ENCODE results near the gene AVL9. TPM values are rescaled to one million over a fixed set of nuclear protein-coding genes. Genes with fewer than 3 reads are reported as not detected.

The AVL9 gene
- total and polyA plus RNA-seq, 2 experiments from 2014 or later = 14.0 to 55.7 TPM

DNA sequence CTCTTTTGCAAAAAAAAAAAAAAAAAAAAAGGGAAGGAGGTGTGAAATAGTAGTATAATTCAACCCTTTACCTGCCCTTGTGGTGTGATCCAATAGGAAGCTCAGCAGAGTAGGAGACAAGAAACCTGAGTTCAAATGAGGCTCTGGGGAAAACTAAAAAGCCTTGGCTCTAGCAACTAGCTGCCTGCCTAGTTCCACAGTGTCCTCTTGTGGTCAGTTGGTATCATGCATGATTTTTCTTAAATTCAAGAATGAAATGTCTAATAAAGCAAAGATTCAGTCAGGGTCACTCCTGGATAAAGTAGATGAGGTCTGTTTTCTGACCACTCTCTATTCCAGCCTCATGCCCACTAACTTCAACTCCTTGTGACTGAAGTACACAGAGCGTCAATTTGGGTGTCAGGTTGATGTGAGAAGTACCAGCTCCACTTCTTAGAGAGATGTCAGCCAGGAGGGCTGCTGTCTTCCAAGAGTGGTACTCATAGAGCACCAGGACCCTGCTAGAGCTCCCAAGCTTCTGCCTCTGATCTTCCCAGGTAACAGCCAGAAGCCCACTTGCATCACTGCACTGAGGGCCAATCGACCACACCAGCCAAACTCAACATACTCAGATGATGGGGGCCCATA is 15.6 kb upstream of the AVL9 start:
- H3K4me2 ChIP-seq = no peak overlapping the region
- DNase-seq (ENCODE audit: low spot score) = peak; percentile 63
- TF ChIP-seq EZH2phosphoT487 (IDR thresholded peaks at IDR 0.05; ENCODE audit: low read depth, severe bottlenecking, unreplicated experiment) (no peak), EZH2 (IDR thresholded peaks at IDR 0.05; ENCODE audit: borderline replicate concordance) (no peak)
- TF ChIP-seq, protein P1, sequence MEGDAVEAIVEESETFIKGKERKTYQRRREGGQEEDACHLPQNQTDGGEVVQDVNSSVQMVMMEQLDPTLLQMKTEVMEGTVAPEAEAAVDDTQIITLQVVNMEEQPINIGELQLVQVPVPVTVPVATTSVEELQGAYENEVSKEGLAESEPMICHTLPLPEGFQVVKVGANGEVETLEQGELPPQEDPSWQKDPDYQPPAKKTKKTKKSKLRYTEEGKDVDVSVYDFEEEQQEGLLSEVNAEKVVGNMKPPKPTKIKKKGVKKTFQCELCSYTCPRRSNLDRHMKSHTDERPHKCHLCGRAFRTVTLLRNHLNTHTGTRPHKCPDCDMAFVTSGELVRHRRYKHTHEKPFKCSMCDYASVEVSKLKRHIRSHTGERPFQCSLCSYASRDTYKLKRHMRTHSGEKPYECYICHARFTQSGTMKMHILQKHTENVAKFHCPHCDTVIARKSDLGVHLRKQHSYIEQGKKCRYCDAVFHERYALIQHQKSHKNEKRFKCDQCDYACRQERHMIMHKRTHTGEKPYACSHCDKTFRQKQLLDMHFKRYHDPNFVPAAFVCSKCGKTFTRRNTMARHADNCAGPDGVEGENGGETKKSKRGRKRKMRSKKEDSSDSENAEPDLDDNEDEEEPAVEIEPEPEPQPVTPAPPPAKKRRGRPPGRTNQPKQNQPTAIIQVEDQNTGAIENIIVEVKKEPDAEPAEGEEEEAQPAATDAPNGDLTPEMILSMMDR (IDR thresholded peaks at IDR 0.05; ENCODE audit: poor library complexity) = peak; percentile 79
- no peaks in the 10 kb centered on the region for H3K9me2 ChIP-seq (replicated peaks; ENCODE audit: insufficient read depth)
- no peaks in the 10 kb centered on the region for H3K9me3 ChIP-seq (ENCODE audit: low read depth)
- no peaks in the 10 kb centered on the region for H3K36me3 ChIP-seq (replicated peaks; ENCODE audit: insufficient read depth, low read depth)
- no peaks in the 10 kb centered on the region for H3K27me3 ChIP-seq
- no peak overlapping the region for H3K27ac ChIP-seq
- no peaks in the 10 kb centered on the region for H4K20me1 ChIP-seq (ENCODE audit: insufficient read depth, poor library complexity, severe bottlenecking)
- H2AFZ ChIP-seq = no peak overlapping the region
- H3K4me1 ChIP-seq (ENCODE audit: insufficient read depth) = no peaks in the 10 kb centered on the region
- H3K79me2 ChIP-seq = no peaks in the 10 kb centered on the region
- no peak overlapping the region for H3K4me3 ChIP-seq
- 70% methylated on average over 2 of the region's 2 CpGs for WGBS (ENCODE audit: low lambda C conversion rate, missing lambda C conversion rate)

DNA sequence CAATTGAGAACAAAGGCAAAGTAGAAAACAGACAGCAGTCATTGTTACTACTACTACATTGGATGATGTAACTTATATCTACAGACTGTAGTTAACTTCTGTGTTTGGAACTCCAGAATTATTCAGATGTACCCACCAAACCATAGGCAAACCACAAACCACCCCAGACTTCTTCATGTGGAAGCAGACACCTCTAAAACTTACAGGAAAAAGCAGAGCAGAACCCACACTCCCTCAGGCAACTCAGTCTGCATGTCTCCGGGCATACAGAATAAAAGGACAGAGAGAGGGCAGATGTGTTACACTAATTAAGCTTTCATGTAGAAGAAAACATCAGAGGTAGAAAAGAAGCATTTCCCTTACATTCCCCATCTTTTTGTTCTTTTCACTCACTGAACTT is 14.1 kb upstream of the AVL9 start:
- peak overlapping the region; percentile 65 for H3K27ac ChIP-seq
- WGBS (ENCODE audit: low lambda C conversion rate, missing lambda C conversion rate) = 41% methylated on average over 1 of the region's 1 CpG
- TF ChIP-seq EZH2 (IDR thresholded peaks at IDR 0.05; ENCODE audit: borderline replicate concordance) (no peak), EZH2phosphoT487 (IDR thresholded peaks at IDR 0.05; ENCODE audit: low read depth, severe bottlenecking, unreplicated experiment) (no peak)
- TF ChIP-seq, protein P1 (IDR thresholded peaks at IDR 0.05; ENCODE audit: poor library complexity) = no peak

DNA sequence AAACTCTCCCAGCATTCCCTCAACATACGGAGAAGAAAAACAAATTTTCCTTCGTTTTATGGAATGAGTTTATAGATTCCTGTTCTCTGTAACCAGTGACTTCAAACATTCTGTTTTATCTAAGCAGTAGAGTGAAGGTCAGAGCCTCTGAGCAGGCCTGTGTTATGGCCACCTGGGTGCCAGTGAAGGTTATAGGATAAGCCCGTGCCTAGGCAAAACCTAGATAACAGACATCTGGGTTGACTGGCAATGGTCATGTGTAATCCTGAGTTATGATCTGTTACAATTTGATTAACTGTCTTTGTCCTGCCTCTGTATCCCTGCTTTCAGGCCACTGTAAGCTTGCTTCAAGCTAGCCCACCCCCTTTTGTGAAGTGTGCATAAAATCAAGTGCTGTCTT is 13.4 kb upstream of the AVL9 start:
- Histone ChIP-seq H3K27ac (peak overlapping the region; percentile 65), H2AFZ (no peak overlapping the region), H3K4me3 (no peak overlapping the region), H3K4me1 (ENCODE audit: insufficient read depth) (no peaks in the 10 kb centered on the region), H3K27me3 (no peaks in the 10 kb centered on the region), H3K79me2 (no peaks in the 10 kb centered on the region), H3K9me3 (ENCODE audit: low read depth) (no peaks in the 10 kb centered on the region), H3K9me2 (replicated peaks; ENCODE audit: insufficient read depth) (no peaks in the 10 kb centered on the region), H3K4me2 (peak overlapping the region; percentile 18), H3K36me3 (replicated peaks; ENCODE audit: insufficient read depth, low read depth) (no peaks in the 10 kb centered on the region), H4K20me1 (ENCODE audit: insufficient read depth, poor library complexity, severe bottlenecking) (no peaks in the 10 kb centered on the region)
- WGBS (ENCODE audit: low lambda C conversion rate, missing lambda C conversion rate) = 15% methylated on average over 3 of the region's 3 CpGs
- TF ChIP-seq EZH2phosphoT487 (IDR thresholded peaks at IDR 0.05; ENCODE audit: low read depth, severe bottlenecking, unreplicated experiment) (no peak), EZH2 (IDR thresholded peaks at IDR 0.05; ENCODE audit: borderline replicate concordance) (no peak)
- TF ChIP-seq, protein P1 (IDR thresholded peaks at IDR 0.05; ENCODE audit: poor library complexity) = no peak
- DNase-seq (ENCODE audit: low spot score) = no peak

More for the DNA sequence above, 14.1 kb upstream of the AVL9 start:
- no peak overlapping the region for H2AFZ ChIP-seq
- no peak overlapping the region for H3K4me2 ChIP-seq
- no peaks in the 10 kb centered on the region for H3K9me3 ChIP-seq (ENCODE audit: low read depth)
- H3K4me1 ChIP-seq (ENCODE audit: insufficient read depth) = no peaks in the 10 kb centered on the region
- no peaks in the 10 kb centered on the region for H4K20me1 ChIP-seq (ENCODE audit: insufficient read depth, poor library complexity, severe bottlenecking)
- H3K79me2 ChIP-seq = no peaks in the 10 kb centered on the region
- H3K9me2 ChIP-seq (replicated peaks; ENCODE audit: insufficient read depth) = no peaks in the 10 kb centered on the region
- no peaks in the 10 kb centered on the region for H3K27me3 ChIP-seq
- no peak for DNase-seq (ENCODE audit: low spot score)
- no peak overlapping the region for H3K4me3 ChIP-seq
- no peaks in the 10 kb centered on the region for H3K36me3 ChIP-seq (replicated peaks; ENCODE audit: insufficient read depth, low read depth)

All from hepatocyte (in vitro differentiated cells).